HG03045 (cell line): ENCODE measurements around the gene DGCR8.

Source experiments
- ATAC-seq: cut with Tn5 transposase; IDR thresholded peaks from one replicate; pipeline ENCODE4 v1.9.1; 2021; ENCODE audit warnings: mild to moderate bottlenecking, moderate library complexity; ENCODE audit not compliant: unreplicated experiment

Gene DGCR8

GRCh38 chr22:20089226-20089976 is 9.4 kb downstream of the DGCR8 start:
- ATAC-seq = no peak

- ATAC-seq = no peak
These were observed 10.1 kb downstream of the DGCR8 start for GRCh38 chr22:20089977-20090729.

GRCh38 chr22:20090730-20091240 is 10.7 kb downstream of the DGCR8 start:
- ATAC-seq = no peak

- no peak for ATAC-seq
These were observed 11.8 kb downstream of the DGCR8 start for GRCh38 chr22:20091690-20092476.

GRCh38 chr22:20092477-20092854 is 12.4 kb downstream of the DGCR8 start:
- no peak for ATAC-seq

GRCh38 chr22:20093418-20094196 is 13.6 kb downstream of the DGCR8 start:
- ATAC-seq = no peak

GRCh38 chr22:20094197-20094807 is 14.3 kb downstream of the DGCR8 start:
- no peak for ATAC-seq

GRCh38 chr22:20095521-20095920 is 15.5 kb downstream of the DGCR8 start:
- no peak for ATAC-seq

- no peak for ATAC-seq
These were observed 16.8 kb downstream of the DGCR8 start for GRCh38 chr22:20096574-20097420.

- no peak for ATAC-seq
These were observed 19.2 kb downstream of the DGCR8 start for GRCh38 chr22:20099099-20099711.

GRCh38 chr22:20101638-20102037 is 21.6 kb downstream of the DGCR8 start:
- no peak for ATAC-seq

- ATAC-seq = no peak
These were observed 22.3 kb downstream of the DGCR8 start for GRCh38 chr22:20102203-20102780.

- no peak for ATAC-seq
These were observed 25.6 kb downstream of the DGCR8 start for GRCh38 chr22:20105456-20106204.

GRCh38 chr22:20106205-20106848 is 26.3 kb downstream of the DGCR8 start:
- no peak for ATAC-seq

- no peak for ATAC-seq
These were observed 26.8 kb downstream of the DGCR8 start for GRCh38 chr22:20106849-20107237.

- ATAC-seq = no peak
These were observed 27.4 kb downstream of the DGCR8 start for GRCh38 chr22:20107471-20107901.
